ENCODE data around the gene LIN7B. TPM values are rescaled to one million over a fixed set of nuclear protein-coding genes. Genes with fewer than 3 reads are reported as not detected.

Gene LIN7B
- total and polyA plus RNA-seq, 2 of the 13 experiments (the other 11 are each of a cell fraction or from before 2014, with no cell fraction given) = 5.3 to 7.6 TPM

DNA sequence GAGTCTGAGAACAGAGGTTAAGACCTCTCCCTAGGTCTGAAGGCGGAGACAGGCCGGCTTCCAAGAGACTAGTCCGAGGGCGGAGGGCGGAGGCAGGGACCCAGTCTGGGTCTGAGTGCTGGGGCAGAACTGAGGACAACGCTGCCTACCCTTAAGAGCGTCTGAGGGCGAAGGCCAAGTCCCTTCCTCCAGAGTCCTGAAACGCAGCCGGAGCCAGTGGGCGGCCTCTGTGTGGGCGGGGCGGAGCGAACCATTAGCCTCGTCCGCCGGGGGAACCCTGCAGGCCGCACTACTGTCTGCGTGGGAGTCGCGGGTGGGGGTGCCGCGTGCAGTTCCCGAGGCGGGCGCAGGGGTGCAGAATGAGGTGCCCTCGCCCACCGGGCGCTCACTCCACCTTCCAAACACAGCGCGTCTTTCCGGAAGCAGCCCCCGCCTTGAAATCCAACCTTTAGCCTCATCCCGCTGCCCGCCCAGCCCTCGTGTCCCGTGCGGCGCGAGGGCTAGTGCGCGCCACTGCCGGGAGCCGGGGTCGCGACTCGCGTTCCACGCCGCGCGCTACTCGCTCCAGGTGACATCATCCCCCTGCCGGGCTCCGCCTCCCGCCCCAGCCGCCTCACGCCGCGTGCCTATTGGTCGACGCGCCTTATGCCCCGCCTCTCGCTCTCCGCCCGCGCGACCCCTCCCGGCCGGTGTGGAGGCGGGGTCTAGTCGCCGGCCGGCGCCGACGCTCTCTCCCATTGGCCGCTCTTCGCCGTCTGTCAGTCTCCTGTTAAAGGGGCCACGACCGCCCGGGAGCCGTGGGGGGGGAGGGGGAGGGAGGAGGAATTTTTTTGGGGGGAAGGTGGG is 4.6 kb downstream of the LIN7B start, which contains the start of gene C19orf73 (continued):
- TF ChIP-seq GABPB1 (CRISPR knock-in tag; IDR thresholded peaks at IDR 0.05) (peak; percentile 90), ZNF746 (CRISPR knock-in tag; IDR thresholded peaks at IDR 0.05) (peak; percentile 68; the same call in 1 of the 2 replicates), PITX1 (CRISPR knock-in tag; IDR thresholded peaks at IDR 0.05) (peak; percentile 74), SRSF4 (IDR thresholded peaks at IDR 0.05; ENCODE audit: low read depth, low read length, poor library complexity, severe bottlenecking) (no peak), ZFP36 (IDR thresholded peaks at IDR 0.05; ENCODE audit: borderline replicate concordance, low read depth, low read length, partially characterized antibody) (no peak), ZNF713 (CRISPR knock-in tag; IDR thresholded peaks at IDR 0.05) (no peak), ZNF670 (CRISPR knock-in tag; IDR thresholded peaks at IDR 0.05; ENCODE audit: borderline replicate concordance) (peak; percentile 88; the same call in 1 of the 2 replicates), NR2F6 (IDR thresholded peaks at IDR 0.05) (no peak), NR2F6 (CRISPR knock-in tag; IDR thresholded peaks at IDR 0.05) (no peak), DR1 (CRISPR knock-in tag; IDR thresholded peaks at IDR 0.05) (no peak), ZNF547 (CRISPR knock-in tag; IDR thresholded peaks at IDR 0.05) (peak; percentile 71; the same call in 1 of the 2 replicates), ZNF468 (CRISPR knock-in tag; IDR thresholded peaks at IDR 0.05) (0 out of 2 replicates have a peak, but pooled peaks have one; percentile 30), ELF1 (CRISPR knock-in tag; IDR thresholded peaks at IDR 0.05) (no peak), FOXJ3 (CRISPR knock-in tag; IDR thresholded peaks at IDR 0.05; ENCODE audit: borderline replicate concordance) (no peak), CENPX (CRISPR knock-in tag; IDR thresholded peaks at IDR 0.05) (no peak), GFI1 (CRISPR knock-in tag; IDR thresholded peaks at IDR 0.05; ENCODE audit: borderline replicate concordance) (no peak), BHLHE40 (IDR thresholded peaks at IDR 0.05; ENCODE audit: low read length) (peak; percentile 85), DMAP1 (CRISPR knock-in tag; IDR thresholded peaks at IDR 0.05) (peak; percentile 65; the same call in 1 of the 2 replicates), RORA (CRISPR knock-in tag; IDR thresholded peaks at IDR 0.05) (no peak), ZFP36L1 (CRISPR knock-in tag; IDR thresholded peaks at IDR 0.05) (peak; percentile 84; the same call in 1 of the 2 replicates), SETDB1 (CRISPR knock-in tag; IDR thresholded peaks at IDR 0.05; ENCODE audit: borderline replicate concordance) (no peak)
- TF ChIP-seq, protein P1, sequence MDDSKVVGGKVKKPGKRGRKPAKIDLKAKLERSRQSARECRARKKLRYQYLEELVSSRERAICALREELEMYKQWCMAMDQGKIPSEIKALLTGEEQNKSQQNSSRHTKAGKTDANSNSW (CRISPR knock-in tag; IDR thresholded peaks at IDR 0.05; ENCODE audit: borderline replicate concordance) = 0 out of 2 replicates have a peak, but pooled peaks have one; percentile 79
- TF ChIP-seq, protein P2, sequence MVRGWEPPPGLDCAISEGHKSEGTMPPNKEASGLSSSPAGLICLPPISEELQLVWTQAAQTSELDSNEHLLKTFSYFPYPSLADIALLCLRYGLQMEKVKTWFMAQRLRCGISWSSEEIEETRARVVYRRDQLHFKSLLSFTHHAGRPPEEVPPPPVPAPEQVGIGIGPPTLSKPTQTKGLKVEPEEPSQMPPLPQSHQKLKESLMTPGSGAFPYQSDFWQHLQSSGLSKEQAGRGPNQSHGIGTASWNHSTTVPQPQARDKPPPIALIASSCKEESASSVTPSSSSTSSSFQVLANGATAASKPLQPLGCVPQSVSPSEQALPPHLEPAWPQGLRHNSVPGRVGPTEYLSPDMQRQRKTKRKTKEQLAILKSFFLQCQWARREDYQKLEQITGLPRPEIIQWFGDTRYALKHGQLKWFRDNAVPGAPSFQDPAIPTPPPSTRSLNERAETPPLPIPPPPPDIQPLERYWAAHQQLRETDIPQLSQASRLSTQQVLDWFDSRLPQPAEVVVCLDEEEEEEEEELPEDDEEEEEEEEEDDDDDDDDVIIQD (CRISPR knock-in tag; IDR thresholded peaks at IDR 0.05; ENCODE audit: low read depth) = no peak
- TF ChIP-seq, protein P3, sequence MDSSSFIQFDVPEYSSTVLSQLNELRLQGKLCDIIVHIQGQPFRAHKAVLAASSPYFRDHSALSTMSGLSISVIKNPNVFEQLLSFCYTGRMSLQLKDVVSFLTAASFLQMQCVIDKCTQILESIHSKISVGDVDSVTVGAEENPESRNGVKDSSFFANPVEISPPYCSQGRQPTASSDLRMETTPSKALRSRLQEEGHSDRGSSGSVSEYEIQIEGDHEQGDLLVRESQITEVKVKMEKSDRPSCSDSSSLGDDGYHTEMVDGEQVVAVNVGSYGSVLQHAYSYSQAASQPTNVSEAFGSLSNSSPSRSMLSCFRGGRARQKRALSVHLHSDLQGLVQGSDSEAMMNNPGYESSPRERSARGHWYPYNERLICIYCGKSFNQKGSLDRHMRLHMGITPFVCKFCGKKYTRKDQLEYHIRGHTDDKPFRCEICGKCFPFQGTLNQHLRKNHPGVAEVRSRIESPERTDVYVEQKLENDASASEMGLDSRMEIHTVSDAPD (CRISPR knock-in tag; IDR thresholded peaks at IDR 0.05) = 0 out of 2 replicates have a peak, but pooled peaks have one; percentile 60
- TF ChIP-seq, protein P4, sequence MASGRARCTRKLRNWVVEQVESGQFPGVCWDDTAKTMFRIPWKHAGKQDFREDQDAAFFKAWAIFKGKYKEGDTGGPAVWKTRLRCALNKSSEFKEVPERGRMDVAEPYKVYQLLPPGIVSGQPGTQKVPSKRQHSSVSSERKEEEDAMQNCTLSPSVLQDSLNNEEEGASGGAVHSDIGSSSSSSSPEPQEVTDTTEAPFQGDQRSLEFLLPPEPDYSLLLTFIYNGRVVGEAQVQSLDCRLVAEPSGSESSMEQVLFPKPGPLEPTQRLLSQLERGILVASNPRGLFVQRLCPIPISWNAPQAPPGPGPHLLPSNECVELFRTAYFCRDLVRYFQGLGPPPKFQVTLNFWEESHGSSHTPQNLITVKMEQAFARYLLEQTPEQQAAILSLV (CRISPR knock-in tag; IDR thresholded peaks at IDR 0.05; ENCODE audit: borderline replicate concordance) = peak; percentile 64; the same call in 1 of the 2 replicates

All from HepG2 (cell line).